GM12878 (cell line): Measurements from ENCODE around the gene SMARCD1. TPM values are rescaled to one million over a fixed set of nuclear protein-coding genes. Genes with fewer than 3 reads are reported as not detected.

Experiments
- ATAC-seq: fragments of 200-7000 bp; cut with Tn5 transposase; 3 replicates; pipeline ENCODE4 v1.9.1; 2020; ENCODE audit warnings: mild to moderate bottlenecking, moderate library complexity
- BruUV-seq: library from RNA; stranded (reverse); fragments of 400-500 nt; replicated peaks from 2 replicates; lab custom pipeline; 2021; lab: Mats Ljungman, UMichigan
- CTCF ChIA-PET: fragments of 300-600 bp; sonication (Branson Sonifier 250); formaldehyde crosslinking; extraction: SDS; loops from one replicate; lab custom pipeline; 2021; ENCODE audit warnings: inconsistent platforms; lab: Yijun Ruan, JAX
- POLR2A ChIA-PET: fragments of 350-600 bp; formaldehyde crosslinking; extraction: SDS; loops from one replicate; lab custom pipeline; 2021; ENCODE audit warnings: inconsistent platforms; lab: Charles Lee
- RAD21 ChIA-PET: fragments of 300-600 bp; sonication (Branson Sonifier 250); formaldehyde crosslinking; loops from one replicate; lab custom pipeline; 2023; ENCODE audit warnings: antibody characterized with exemption; ENCODE audit not compliant: unreplicated experiment; lab: Charles Lee
- SMC1A ChIA-PET: fragments of 300-600 bp; sonication (Branson Sonifier 250); formaldehyde crosslinking; loops from one replicate; lab custom pipeline; 2023; ENCODE audit not compliant: unreplicated experiment, uncharacterized antibody; lab: Charles Lee
- DNase-seq: peaks from one replicate; pipeline ENCODE4 v3.0.0-alpha.2; 2011; ENCODE audit warnings: low read depth, low spot score
- FAIRE-seq: peaks from 3 replicates; lab custom pipeline; 2011; peaks lifted over from hg19 to GRCh38; lab: Jason Lieb, UNC
- H2AFZ ChIP-seq: 2 replicates; pipeline ENCODE4 v1.6.0; 2011; ENCODE audit warnings: low read depth, low read length, control low read depth; ENCODE audit not compliant: control insufficient read depth
- H3K27ac ChIP-seq: 2 replicates; pipeline ENCODE4 v1.5.1; 2011; ENCODE audit warnings: control low read depth; ENCODE audit not compliant: control insufficient read depth, insufficient read depth
- H3K27me3 ChIP-seq, 2 experiments: replicated peaks in 1 of 2; 2 replicates each; pipeline versions ENCODE4 v1.6.0 to v1.6.1; 2011; ENCODE audit warnings: low read length in 1 of 2; ENCODE audit not compliant: control insufficient read depth in 2 of 2, insufficient read depth in 2 of 2
- H3K36me3 ChIP-seq, 2 experiments: 2 replicates each; pipeline ENCODE4 v1.5.1; 2011; ENCODE audit warnings: low read length in 1 of 2; ENCODE audit not compliant: control insufficient read depth in 2 of 2, insufficient read depth in 2 of 2
- H3K4me1 ChIP-seq: 2 replicates; pipeline ENCODE4 v1.6.1; 2011; ENCODE audit warnings: mild to moderate bottlenecking, low read length, moderate library complexity, mixed read lengths; ENCODE audit not compliant: control insufficient read depth, insufficient read depth
- H3K4me2 ChIP-seq: 2 replicates; pipeline ENCODE4 v1.6.0; 2011; ENCODE audit warnings: control low read depth; ENCODE audit not compliant: control insufficient read depth, insufficient read depth
- H3K4me3 ChIP-seq: fragments of 200-600 bp; sonication (generic); 2 replicates; pipeline ENCODE4 v1.5.1; 2016
- H3K79me2 ChIP-seq: 2 replicates; pipeline ENCODE4 v1.6.0; 2011; ENCODE audit warnings: low read length; ENCODE audit not compliant: control insufficient read depth, insufficient read depth
- H3K9ac ChIP-seq: 2 replicates; pipeline ENCODE4 v1.8.0; 2011; ENCODE audit warnings: low read length, control low read depth, mixed read lengths; ENCODE audit not compliant: control insufficient read depth, insufficient read depth
- H3K9me3 ChIP-seq: replicated peaks from 3 replicates; pipeline ENCODE4 v1.5.1; 2011; ENCODE audit warnings: mild to moderate bottlenecking, low read length; ENCODE audit not compliant: control insufficient read depth, insufficient read depth
- H4K20me1 ChIP-seq: 2 replicates; pipeline ENCODE4 v1.6.0; 2011; ENCODE audit not compliant: control insufficient read depth, insufficient read depth
- CHD4 ChIP-seq: fragments of 200-600 bp; sonication (generic); IDR thresholded peaks from 2 replicates; pipeline ENCODE4 v1.6.1; 2016; ENCODE audit warnings: mild to moderate bottlenecking
- CREM ChIP-seq: IDR thresholded peaks from 2 replicates; pipeline ENCODE4 v1.6.1; 2014; ENCODE audit warnings: antibody characterized with exemption, low read depth
- HDAC2 ChIP-seq: fragments of 200-600 bp; sonication (generic); IDR thresholded peaks from 2 replicates; pipeline ENCODE4 v1.6.1; 2017
- LARP7 ChIP-seq: fragments of 450-650 bp; IDR thresholded peaks from 2 replicates; pipeline ENCODE4 v1.6.1; 2017; ENCODE audit warnings: mild to moderate bottlenecking
- NR2C2 ChIP-seq: IDR thresholded peaks from 2 replicates; pipeline ENCODE4 v1.6.1; 2011; ENCODE audit warnings: borderline replicate concordance, low read depth; ENCODE audit not compliant: control insufficient read depth, insufficient read length
- TBL1XR1 ChIP-seq: IDR thresholded peaks from 2 replicates; pipeline ENCODE4 v1.6.1; 2012; ENCODE audit warnings: low read depth, low read length, improper control_type of control experiment
- USF1 ChIP-seq: IDR thresholded peaks from 2 replicates; pipeline ENCODE4 v1.6.1; 2011; ENCODE audit warnings: borderline replicate concordance, low read depth, mild to moderate bottlenecking, moderate library complexity, mixed read lengths, low read length; ENCODE audit not compliant: insufficient read depth; ENCODE audit errors: extremely low read length
- WRNIP1 ChIP-seq: IDR thresholded peaks from 2 replicates; pipeline ENCODE4 v1.6.1; 2011; ENCODE audit warnings: low read depth, low read length, improper control_type of control experiment, borderline replicate concordance
- WGBS: methylation state at CpG from one replicate; pipeline ENCODE4 v1.1.6; 2016; ENCODE audit warnings: low lambda C conversion rate; ENCODE audit not compliant: insufficient replicate concordance, insufficient coverage; ENCODE audit errors: missing lambda C conversion rate; 5-methylcytosine and 5-hydroxymethylcytosine counted together
- in situ Hi-C: fragments of 300-500 bp; cut with MboI; formaldehyde crosslinking; loops from 9 replicates; pipeline ENCODE4 v1.14.3; 2018; ENCODE audit warnings: mixed read lengths
- intact Hi-C: fragments of 100-400 bp; cut with micrococcal nuclease; formaldehyde crosslinking; loops from one replicate; pipeline ENCODE4 v1.14.2; 2022; ENCODE audit not compliant: unreplicated experiment
- polyA plus RNA-seq, 11 experiments: library from polyadenylated mRNA; depleted of rRNA in 4 of 11; unstranded in 6 of 11; stranded (reverse) in 5 of 11; fragments of >200 nt; fragmentation: Nextera tagmentation in 4 of 11; fragmentation: Illumina TruSeq in 1 of 11; extraction: Ambion mirVana in 4 of 11; extraction: Trizol in 1 of 11; gene quantifications; 1 replicate in 1 of 11; 2 replicates in 10 of 11; pipeline versions ENCODE4 v1.2.1 to v1.2.3, GENCODE V29; 2011 to 2016; ENCODE audit warnings: inconsistent platforms in 2 of 11, missing spikeins in 2 of 11, low read depth in 1 of 11
- total RNA-seq, 4 experiments: library from RNA; depleted of rRNA in 3 of 4; stranded (reverse); fragments of >200 nt in 3 of 4; fragmentation: Illumina TruSeq in 1 of 4; extraction: Trizol in 1 of 4; gene quantifications; 2 replicates each; pipeline versions ENCODE4 v1.2.1 to v1.2.3, GENCODE V29; 2013 to 2021

The SMARCD1 gene
- total and polyA plus RNA-seq, 10 of the 15 experiments (the other 5 are each of a cell fraction or from before 2014, with no cell fraction given): 1.4 to 92.4 (median 58.9) TPM

GRCh38 chr12:50127546-50127945 lies 42.4 kb downstream of the SMARCD1 start:
- ATAC-seq (no peak), DNase-seq (no peak), FAIRE-seq (no peak)
- Histone ChIP-seq H3K27ac (no peak overlapping the region), H3K4me1 (peaks cover 11% of the 10 kb centered on the region; the same call in 1 of the 2 replicates), H2AFZ (no peak overlapping the region), H3K36me3 (peaks cover 8 to 28% of the 10 kb centered on the region in 2 experiments), H3K79me2 (no peaks in the 10 kb centered on the region), H4K20me1 (no peaks in the 10 kb centered on the region), H3K4me3 (no peak overlapping the region), H3K9me3 (no peaks in the 10 kb centered on the region), H3K4me2 (no peak overlapping the region), H3K27me3 (no peaks in the 10 kb centered on the region), H3K9ac (no peak overlapping the region)
- in situ Hi-C loops: no loop called here
- CTCF ChIA-PET: interaction anchor here (1.1 to 11.1 kb wide), 5 partner anchors 11 to 48 kb away, joined by 3 to 89 read pairs (median 3); partner anchors contain the start of gene COX14
- intact Hi-C loops: loop anchor here (5.0 kb wide), 1 partner anchor 35 kb away; no protein-coding TSS in a partner anchor
- 69% methylated on average over 2 of the region's 2 CpGs for WGBS
- TF ChIP-seq TBL1XR1 (no peak), CREM (no peak), NR2C2 (no peak), HDAC2 (no peak), WRNIP1 (no peak), CHD4 (no peak), LARP7 (no peak), USF1 (no peak)
- SMC1A ChIA-PET: interaction anchor here (0.7 kb wide), 1 partner anchor 233 kb away, joined by 3 read pairs; no protein-coding TSS in a partner anchor
- BruUV-seq: no TSS peak
- RAD21 ChIA-PET: interaction anchor here (0.6 to 1.7 kb wide), 2 partner anchors 43 to 48 kb away, joined by 3 to 4 read pairs; partner anchors contain the start of gene SMARCD1
- POLR2A ChIA-PET: interaction anchor here (3.7 kb wide), 1 partner anchor 16 kb away, joined by 15 read pairs; the partner anchor contains the start of gene COX14
